Neural crest cell (in vitro differentiated cells): ENCODE measurements around the gene WHRN. TPM values are rescaled to one million over a fixed set of nuclear protein-coding genes. Genes with fewer than 3 reads are reported as not detected.

ENCODE experiments used
- DNase-seq: peaks from one replicate; pipeline ENCODE4 v3.0.0; 2021; ENCODE audit warnings: low read depth, mixed read lengths, low spot score
- H3K27ac Mint-ChIP-seq: one replicate; pipeline ENCODE4 v1.8.0; 2021; ENCODE audit warnings: mild to moderate bottlenecking, mixed read lengths; ENCODE audit not compliant: unreplicated experiment
- H3K27me3 Mint-ChIP-seq: 2 replicates; pipeline ENCODE4 v1.8.0; 2021; ENCODE audit warnings: low read depth, mild to moderate bottlenecking, mixed read lengths
- H3K36me3 Mint-ChIP-seq: 2 replicates; pipeline ENCODE4 v1.8.0; 2021; ENCODE audit warnings: low read depth, mild to moderate bottlenecking, mixed read lengths
- H3K4me1 Mint-ChIP-seq: 2 replicates; pipeline ENCODE4 v1.8.0; 2021; ENCODE audit warnings: mixed read lengths
- H3K4me3 Mint-ChIP-seq: one replicate; pipeline ENCODE4 v1.8.0; 2021; ENCODE audit warnings: mild to moderate bottlenecking, mixed read lengths
- H3K9me3 Mint-ChIP-seq: 2 replicates; pipeline ENCODE4 v1.8.0; 2021; ENCODE audit warnings: mixed read lengths
- total RNA-seq: library from RNA; stranded (reverse); gene quantifications from 2 replicates; pipeline ENCODE4 v1.2.1, GENCODE V29; 2021
- TF ChIP-seq, protein P1 (sequence below): fragments of 200-600 bp; sonication (generic); conservative IDR thresholded peaks from 2 replicates; pipeline ENCODE4 v1.5.0; 2021; ENCODE audit warnings: antibody characterized with exemption, mild to moderate bottlenecking

WHRN gene
- total RNA-seq, 1 donor from 2014 or later: 8.9 TPM

- peaks cover 83% of the 10 kb centered on the region for H3K27me3 Mint-ChIP-seq
- DNase-seq: no peak
- H3K4me3 Mint-ChIP-seq: no peak overlapping the region
- TF ChIP-seq, protein P1, sequence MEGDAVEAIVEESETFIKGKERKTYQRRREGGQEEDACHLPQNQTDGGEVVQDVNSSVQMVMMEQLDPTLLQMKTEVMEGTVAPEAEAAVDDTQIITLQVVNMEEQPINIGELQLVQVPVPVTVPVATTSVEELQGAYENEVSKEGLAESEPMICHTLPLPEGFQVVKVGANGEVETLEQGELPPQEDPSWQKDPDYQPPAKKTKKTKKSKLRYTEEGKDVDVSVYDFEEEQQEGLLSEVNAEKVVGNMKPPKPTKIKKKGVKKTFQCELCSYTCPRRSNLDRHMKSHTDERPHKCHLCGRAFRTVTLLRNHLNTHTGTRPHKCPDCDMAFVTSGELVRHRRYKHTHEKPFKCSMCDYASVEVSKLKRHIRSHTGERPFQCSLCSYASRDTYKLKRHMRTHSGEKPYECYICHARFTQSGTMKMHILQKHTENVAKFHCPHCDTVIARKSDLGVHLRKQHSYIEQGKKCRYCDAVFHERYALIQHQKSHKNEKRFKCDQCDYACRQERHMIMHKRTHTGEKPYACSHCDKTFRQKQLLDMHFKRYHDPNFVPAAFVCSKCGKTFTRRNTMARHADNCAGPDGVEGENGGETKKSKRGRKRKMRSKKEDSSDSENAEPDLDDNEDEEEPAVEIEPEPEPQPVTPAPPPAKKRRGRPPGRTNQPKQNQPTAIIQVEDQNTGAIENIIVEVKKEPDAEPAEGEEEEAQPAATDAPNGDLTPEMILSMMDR: no peak
- H3K27ac Mint-ChIP-seq: no peak overlapping the region
- no peaks in the 10 kb centered on the region for H3K9me3 Mint-ChIP-seq
- no peaks in the 10 kb centered on the region for H3K36me3 Mint-ChIP-seq
- H3K4me1 Mint-ChIP-seq: no peaks in the 10 kb centered on the region
Observed at GRCh38 chr9:114521846-114522245, 16.6 kb upstream of the WHRN start.

DNA sequence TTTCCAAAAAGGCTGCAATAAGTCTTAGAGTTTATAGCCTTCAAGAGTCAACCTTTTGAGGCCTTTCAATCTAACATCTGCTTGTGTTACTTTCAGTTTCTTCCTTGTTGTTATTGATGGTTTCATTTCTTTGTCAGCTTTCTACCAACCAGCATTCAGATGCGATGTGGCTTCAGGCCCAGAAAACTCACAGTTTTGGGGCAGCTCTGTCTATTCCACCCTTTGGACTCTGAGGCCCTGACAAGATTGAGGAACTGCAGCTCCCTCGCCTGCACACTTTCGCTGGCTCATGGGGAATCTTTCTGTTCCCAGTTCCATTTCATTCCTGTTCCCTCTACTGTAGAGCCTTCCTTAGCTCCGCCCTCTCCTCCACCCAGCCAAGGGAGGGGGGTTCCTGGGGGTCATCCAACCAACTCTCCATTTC is 13.3 kb upstream of the WHRN start:
- Mint-ChIP-seq H3K27me3 (peaks cover 77% of the 10 kb centered on the region), H3K4me3 (no peak overlapping the region), H3K4me1 (no peaks in the 10 kb centered on the region), H3K27ac (no peak overlapping the region), H3K9me3 (no peaks in the 10 kb centered on the region), H3K36me3 (no peaks in the 10 kb centered on the region)
- DNase-seq: no peak
- TF ChIP-seq, protein P1: no peak

DNA sequence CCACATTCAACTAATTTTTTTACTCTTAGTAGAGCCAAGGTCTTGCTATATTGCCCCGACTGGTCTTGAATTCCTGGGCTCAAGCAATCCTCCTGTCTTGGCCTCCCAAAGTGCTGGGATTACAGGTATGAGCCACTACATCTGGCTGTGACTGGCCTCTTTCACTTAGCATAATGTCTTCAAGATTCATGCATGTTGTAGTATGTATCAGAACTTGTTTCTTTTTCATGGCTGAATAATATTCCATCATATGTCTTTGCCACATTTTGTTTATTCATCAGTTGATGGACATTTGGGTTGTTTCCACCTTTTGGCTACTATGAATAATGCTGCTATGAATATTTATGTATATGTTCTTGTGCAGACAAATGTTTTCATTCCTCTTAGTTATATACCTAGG is 12.8 kb upstream of the WHRN start:
- no peaks in the 10 kb centered on the region for H3K36me3 Mint-ChIP-seq
- no peak for DNase-seq
- no peak overlapping the region for H3K4me3 Mint-ChIP-seq
- H3K27me3 Mint-ChIP-seq: peaks cover 72% of the 10 kb centered on the region
- H3K4me1 Mint-ChIP-seq: no peaks in the 10 kb centered on the region
- H3K27ac Mint-ChIP-seq: no peak overlapping the region
- H3K9me3 Mint-ChIP-seq: no peaks in the 10 kb centered on the region
- TF ChIP-seq, protein P1: no peak

- H3K9me3 Mint-ChIP-seq: no peaks in the 10 kb centered on the region
- H3K4me1 Mint-ChIP-seq: no peaks in the 10 kb centered on the region
- no peak overlapping the region for H3K27ac Mint-ChIP-seq
- no peaks in the 10 kb centered on the region for H3K36me3 Mint-ChIP-seq
- H3K4me3 Mint-ChIP-seq: no peak overlapping the region
- DNase-seq: no peak
- H3K27me3 Mint-ChIP-seq: peaks cover 60% of the 10 kb centered on the region
- TF ChIP-seq, protein P1: no peak
Observed at GRCh38 chr9:114516913-114517312, 11.6 kb upstream of the WHRN start.

DNA sequence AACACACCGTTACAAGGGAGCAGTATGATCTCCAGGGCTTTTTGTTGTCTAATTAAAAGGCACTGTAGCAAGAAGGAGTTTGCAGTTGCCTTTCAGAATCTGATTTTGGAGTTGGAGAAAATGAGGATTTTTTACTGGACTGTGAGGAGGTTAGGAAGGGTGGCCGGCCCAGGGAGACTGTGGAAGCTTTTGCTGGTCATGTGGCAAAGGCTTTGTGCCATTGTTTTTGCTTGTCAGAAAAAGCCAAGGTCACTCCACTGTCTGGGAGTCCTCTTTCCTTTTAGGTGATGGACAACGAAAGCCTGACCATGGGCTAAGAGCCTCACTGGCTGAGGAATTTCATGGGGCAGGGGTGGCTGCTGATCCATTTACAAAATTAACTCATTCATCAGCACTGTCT is 10.3 kb upstream of the WHRN start:
- TF ChIP-seq, protein P1: no peak
- peaks cover 59% of the 10 kb centered on the region for H3K27me3 Mint-ChIP-seq
- no peak overlapping the region for H3K27ac Mint-ChIP-seq
- no peaks in the 10 kb centered on the region for H3K36me3 Mint-ChIP-seq
- no peak overlapping the region for H3K4me3 Mint-ChIP-seq
- DNase-seq: no peak
- no peaks in the 10 kb centered on the region for H3K9me3 Mint-ChIP-seq
- no peaks in the 10 kb centered on the region for H3K4me1 Mint-ChIP-seq

GRCh38 chr9:114513959-114514267 is 8.6 kb upstream of the WHRN start:
- Mint-ChIP-seq H3K9me3 (no peaks in the 10 kb centered on the region), H3K36me3 (no peaks in the 10 kb centered on the region), H3K27me3 (peaks cover 64% of the 10 kb centered on the region), H3K4me3 (no peak overlapping the region), H3K27ac (no peak overlapping the region), H3K4me1 (no peaks in the 10 kb centered on the region)
- TF ChIP-seq, protein P1: no peak
- no peak for DNase-seq
